Measurements from ENCODE around the gene UBE4A.

UBE4A gene

DNA sequence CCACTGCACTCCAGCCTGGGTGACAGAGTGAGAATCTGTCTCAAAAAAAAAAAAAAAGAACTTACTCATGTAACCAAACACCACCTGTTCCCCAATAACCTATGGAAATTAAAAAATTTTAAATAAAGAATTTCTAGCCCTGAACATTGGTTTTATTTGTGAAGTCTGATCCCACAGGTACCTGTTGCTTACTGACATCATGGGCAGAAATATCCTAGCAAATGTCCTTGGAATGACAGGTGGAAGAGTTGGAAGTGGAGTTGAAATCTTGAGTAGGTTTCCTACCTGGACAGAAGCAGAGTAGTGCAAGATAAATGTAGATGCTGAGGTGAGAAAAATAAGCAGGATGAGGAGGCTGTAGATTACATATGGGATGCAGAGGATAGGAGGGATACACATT, 34.1 kb upstream of the UBE4A start:
- no peak for DNase-seq (ENCODE audit: low spot score)
- Mint-ChIP-seq H3K9me3 (no peaks in the 10 kb centered on the region), H3K27me3 (ENCODE audit: low read depth) (peaks cover 2% of the 10 kb centered on the region), H3K4me1 (ENCODE audit: low read depth) (peaks cover 16% of the 10 kb centered on the region), H3K27ac (no peak overlapping the region), H3K36me3 (ENCODE audit: low read depth) (peaks cover 11% of the 10 kb centered on the region), H3K4me3 (no peak overlapping the region)

GRCh38 chr11:118328745-118329144, 30.7 kb upstream of the UBE4A start:
- no peak overlapping the region for H3K27ac Mint-ChIP-seq
- peaks cover 8% of the 10 kb centered on the region for H3K36me3 Mint-ChIP-seq (ENCODE audit: low read depth)
- H3K27me3 Mint-ChIP-seq (ENCODE audit: low read depth) = peaks cover 2% of the 10 kb centered on the region
- no peak for DNase-seq (ENCODE audit: low spot score)
- no peaks in the 10 kb centered on the region for H3K4me1 Mint-ChIP-seq (ENCODE audit: low read depth)
- no peak overlapping the region for H3K4me3 Mint-ChIP-seq
- H3K9me3 Mint-ChIP-seq = no peaks in the 10 kb centered on the region

GRCh38 chr11:118334745-118335144, 24.7 kb upstream of the UBE4A start:
- peak overlapping the region; percentile 77 for H3K27ac Mint-ChIP-seq
- H3K27me3 Mint-ChIP-seq (ENCODE audit: low read depth) = no peaks in the 10 kb centered on the region
- H3K4me3 Mint-ChIP-seq = peak overlapping the region; percentile 18
- H3K9me3 Mint-ChIP-seq = no peaks in the 10 kb centered on the region
- no peak for DNase-seq (ENCODE audit: low spot score)
- H3K4me1 Mint-ChIP-seq (ENCODE audit: low read depth) = peaks cover 31% of the 10 kb centered on the region
- peaks cover 30% of the 10 kb centered on the region for H3K36me3 Mint-ChIP-seq (ENCODE audit: low read depth)

GRCh38 chr11:118338637-118339061, 20.8 kb upstream of the UBE4A start:
- Mint-ChIP-seq H3K9me3 (no peaks in the 10 kb centered on the region), H3K4me1 (ENCODE audit: low read depth) (peaks cover 57% of the 10 kb centered on the region), H3K27me3 (ENCODE audit: low read depth) (no peaks in the 10 kb centered on the region), H3K36me3 (ENCODE audit: low read depth) (peaks cover 54% of the 10 kb centered on the region), H3K27ac (peak overlapping the region; percentile 100), H3K4me3 (peak overlapping the region; percentile 93)
- peak; percentile 86 for DNase-seq (ENCODE audit: low spot score)

GRCh38 chr11:118339281-118339961, 20.0 kb upstream of the UBE4A start:
- Mint-ChIP-seq H3K4me1 (ENCODE audit: low read depth) (peaks cover 59% of the 10 kb centered on the region), H3K27me3 (ENCODE audit: low read depth) (no peaks in the 10 kb centered on the region), H3K36me3 (ENCODE audit: low read depth) (peaks cover 54% of the 10 kb centered on the region), H3K9me3 (no peaks in the 10 kb centered on the region), H3K27ac (peak overlapping the region; percentile 100), H3K4me3 (peak overlapping the region; percentile 93)
- no peak for DNase-seq (ENCODE audit: low spot score)

DNA sequence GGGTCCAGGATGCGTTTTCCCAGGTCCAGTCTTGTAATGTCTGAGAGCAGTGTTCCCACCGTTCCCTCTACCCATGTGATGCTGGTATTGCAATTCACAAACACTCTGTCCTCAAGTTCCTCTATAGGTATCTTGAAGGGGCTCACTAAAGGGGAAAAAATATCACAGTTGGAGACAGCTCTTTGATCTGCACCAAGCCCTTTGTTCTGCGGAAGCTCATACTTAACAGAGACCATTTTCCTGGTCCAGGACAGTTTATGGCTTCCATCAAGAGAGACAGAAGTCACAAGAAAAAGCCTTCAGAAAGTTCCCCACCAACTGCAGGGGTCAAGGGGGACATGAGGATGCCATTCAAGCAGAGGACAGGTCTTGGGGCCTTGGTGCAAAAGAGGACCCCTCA, 19.0 kb upstream of the UBE4A start:
- Mint-ChIP-seq H3K27me3 (ENCODE audit: low read depth) (no peaks in the 10 kb centered on the region), H3K4me3 (peak overlapping the region; percentile 93), H3K4me1 (ENCODE audit: low read depth) (peaks cover 56% of the 10 kb centered on the region), H3K9me3 (no peaks in the 10 kb centered on the region), H3K27ac (peak overlapping the region; percentile 100), H3K36me3 (ENCODE audit: low read depth) (peaks cover 56% of the 10 kb centered on the region)
- DNase-seq (ENCODE audit: low spot score) = no peak

GRCh38 chr11:118341261-118341660, 18.1 kb upstream of the UBE4A start:
- H3K27ac Mint-ChIP-seq = peak overlapping the region; percentile 92
- H3K9me3 Mint-ChIP-seq = no peaks in the 10 kb centered on the region
- H3K36me3 Mint-ChIP-seq (ENCODE audit: low read depth) = peaks cover 62% of the 10 kb centered on the region
- no peaks in the 10 kb centered on the region for H3K27me3 Mint-ChIP-seq (ENCODE audit: low read depth)
- no peak for DNase-seq (ENCODE audit: low spot score)
- peak overlapping the region; percentile 93 for H3K4me3 Mint-ChIP-seq
- H3K4me1 Mint-ChIP-seq (ENCODE audit: low read depth) = peaks cover 60% of the 10 kb centered on the region

DNA sequence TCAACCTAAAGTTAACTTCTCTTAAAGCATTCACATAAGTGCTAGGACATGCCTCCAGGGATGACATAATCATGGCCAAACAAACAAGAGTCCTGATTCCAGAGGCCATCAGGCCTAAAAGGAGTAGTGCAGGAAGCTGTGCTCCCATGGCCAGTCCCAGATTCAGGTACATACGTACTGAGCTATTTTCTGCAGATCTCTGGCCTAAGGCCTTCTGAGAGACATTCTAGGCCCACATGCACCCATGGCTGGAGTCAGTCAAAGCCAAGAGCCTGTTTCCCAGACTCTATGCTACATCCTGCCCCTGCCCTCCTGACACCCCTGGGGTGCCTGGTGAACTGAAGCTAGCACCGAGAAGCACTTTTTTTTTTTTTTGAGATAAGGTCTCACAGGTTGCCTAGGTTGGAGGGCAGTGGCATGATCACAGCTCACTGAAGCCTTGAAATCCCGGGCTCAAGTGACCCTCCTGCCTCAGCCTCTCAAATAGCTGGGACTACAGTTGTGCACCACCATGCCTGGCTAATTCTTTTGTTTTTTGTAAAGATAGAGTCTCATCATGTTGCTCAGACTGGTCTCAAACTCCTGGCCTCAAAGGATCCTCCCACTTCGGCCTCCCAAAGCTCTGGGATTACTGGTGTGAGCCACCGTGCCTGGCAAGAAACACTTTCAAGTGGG, 17.4 kb upstream of the UBE4A start:
- Mint-ChIP-seq H3K9me3 (no peaks in the 10 kb centered on the region), H3K27me3 (ENCODE audit: low read depth) (no peaks in the 10 kb centered on the region), H3K36me3 (ENCODE audit: low read depth) (peaks cover 62% of the 10 kb centered on the region), H3K4me1 (ENCODE audit: low read depth) (peaks cover 59% of the 10 kb centered on the region), H3K4me3 (peak overlapping the region; percentile 93), H3K27ac (peak overlapping the region; percentile 92)
- no peak for DNase-seq (ENCODE audit: low spot score)

DNA sequence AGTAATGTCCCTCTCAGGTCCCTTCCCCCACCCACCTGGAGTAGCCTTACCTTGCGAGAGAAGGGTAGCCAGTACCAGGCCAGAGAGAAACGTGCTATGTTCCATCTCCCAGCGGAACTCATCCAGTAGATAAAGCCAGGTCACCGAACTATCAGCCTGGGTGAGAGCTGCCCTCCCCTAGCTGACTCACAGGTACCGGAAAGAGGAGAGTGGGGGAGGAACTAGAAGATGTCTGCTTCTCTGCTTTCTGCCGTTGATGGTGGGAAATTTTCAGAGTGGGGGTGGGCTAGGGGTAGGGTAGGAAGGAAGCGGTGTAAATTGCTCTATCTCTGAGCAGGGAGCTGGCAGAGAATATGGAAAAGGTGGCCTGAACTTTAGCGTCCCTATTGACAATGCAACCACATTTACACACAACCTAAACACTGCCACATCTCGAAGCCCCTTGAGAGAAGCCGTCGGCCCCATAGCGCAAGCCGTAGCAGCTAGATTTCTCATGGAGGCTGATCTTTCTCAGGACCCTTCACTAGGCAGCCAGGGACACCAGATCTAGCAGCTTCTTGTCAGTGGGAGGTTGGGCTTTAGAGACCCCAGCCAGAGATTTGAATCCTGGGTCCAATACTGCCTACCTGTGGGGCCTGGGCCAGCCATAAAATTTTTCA, 16.8 kb upstream of the UBE4A start, which contains the start of gene CD3D:
Gene CD3D (minus strand): TSS at position 203 of the 659 bp plus-strand sequence. CDS start 98 bp downstream, at position 105.
- Mint-ChIP-seq H3K27me3 (ENCODE audit: low read depth) (no peaks in the 10 kb centered on the region), H3K27ac (peak within 1 kb of the TSS; percentile 92), H3K4me1 (ENCODE audit: low read depth) (peaks cover 64% of the 10 kb centered on the region), H3K36me3 (ENCODE audit: low read depth) (peaks cover 68% of the 10 kb centered on the region), H3K9me3 (no peaks in the 10 kb centered on the region), H3K4me3 (peak within 1 kb of the TSS; percentile 93)
- peak; percentile 76 for DNase-seq (ENCODE audit: low spot score)

DNA sequence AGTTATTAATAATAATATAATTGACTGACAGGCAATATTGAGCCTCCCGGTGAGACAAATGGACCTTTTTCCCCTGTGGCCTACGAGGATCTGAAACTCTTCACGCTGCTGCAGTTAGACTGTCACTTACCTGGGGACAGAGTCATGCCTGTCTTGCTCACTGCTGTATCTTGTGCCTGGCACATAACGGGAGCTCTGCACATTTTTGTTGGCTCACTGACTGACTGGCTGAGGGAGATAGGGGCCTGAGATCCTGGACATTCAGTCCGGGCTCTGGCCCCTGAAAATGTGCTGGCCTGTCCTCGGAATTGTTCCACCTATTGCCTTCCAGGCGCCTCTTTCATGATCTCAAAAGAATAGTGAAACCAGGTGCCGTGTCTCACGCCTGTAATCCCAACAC, 16.2 kb upstream of the UBE4A start:
- Mint-ChIP-seq H3K4me1 (ENCODE audit: low read depth) (peaks cover 65% of the 10 kb centered on the region), H3K9me3 (no peaks in the 10 kb centered on the region), H3K4me3 (peak overlapping the region; percentile 93), H3K27ac (peak overlapping the region; percentile 92), H3K27me3 (ENCODE audit: low read depth) (no peaks in the 10 kb centered on the region), H3K36me3 (ENCODE audit: low read depth) (peaks cover 69% of the 10 kb centered on the region)
- no peak for DNase-seq (ENCODE audit: low spot score)

DNA sequence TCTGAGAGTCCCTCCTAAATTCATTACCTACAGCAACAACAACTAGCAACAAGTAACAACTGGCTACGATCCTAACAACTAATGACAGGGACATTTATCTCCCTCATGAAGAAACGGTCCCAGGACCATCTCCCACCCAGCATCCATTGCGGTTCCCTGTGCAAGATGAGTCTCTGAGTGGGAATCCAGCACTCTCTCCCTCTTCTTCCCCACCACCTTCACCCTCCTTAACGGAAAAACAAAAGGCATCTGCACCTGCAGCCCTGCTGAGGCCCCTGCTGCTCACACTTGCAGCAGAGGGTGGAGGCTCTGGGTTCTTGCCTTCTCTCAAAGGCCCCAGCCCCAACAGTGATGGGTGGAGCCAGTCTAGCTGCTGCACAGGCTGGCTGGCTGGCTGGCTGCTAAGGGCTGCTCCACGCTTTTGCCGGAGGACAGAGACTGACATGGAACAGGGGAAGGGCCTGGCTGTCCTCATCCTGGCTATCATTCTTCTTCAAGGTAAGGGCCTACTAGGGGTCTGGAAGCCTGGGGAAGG, 15.4 kb upstream of the UBE4A start, which contains the start of gene CD3G:
Gene CD3G (plus strand): TSS at position 364 of the 535 bp plus-strand sequence. CDS start 80 bp downstream, at position 444.
- Mint-ChIP-seq H3K4me1 (ENCODE audit: low read depth) (peaks cover 64% of the 10 kb centered on the region), H3K36me3 (ENCODE audit: low read depth) (peaks cover 68% of the 10 kb centered on the region)

GRCh38 chr11:118349475-118349874, 9.9 kb upstream of the UBE4A start:
- Mint-ChIP-seq H3K4me1 (ENCODE audit: low read depth) (peaks cover 40% of the 10 kb centered on the region), H3K4me3 (no peak overlapping the region), H3K36me3 (ENCODE audit: low read depth) (peaks cover 78% of the 10 kb centered on the region), H3K9me3 (no peaks in the 10 kb centered on the region), H3K27me3 (ENCODE audit: low read depth) (no peaks in the 10 kb centered on the region), H3K27ac (no peak overlapping the region)
- DNase-seq (ENCODE audit: low spot score) = no peak

More for the DNA sequence above, 15.4 kb upstream of the UBE4A start, which contains the start of gene CD3G:
- H3K9me3 Mint-ChIP-seq = no peaks in the 10 kb centered on the region
- H3K27me3 Mint-ChIP-seq (ENCODE audit: low read depth) = no peaks in the 10 kb centered on the region
- peak within 1 kb of the TSS; percentile 92 for H3K27ac Mint-ChIP-seq
- peak within 1 kb of the TSS; percentile 93 for H3K4me3 Mint-ChIP-seq
- DNase-seq (ENCODE audit: low spot score) = peak; percentile 61

DNA sequence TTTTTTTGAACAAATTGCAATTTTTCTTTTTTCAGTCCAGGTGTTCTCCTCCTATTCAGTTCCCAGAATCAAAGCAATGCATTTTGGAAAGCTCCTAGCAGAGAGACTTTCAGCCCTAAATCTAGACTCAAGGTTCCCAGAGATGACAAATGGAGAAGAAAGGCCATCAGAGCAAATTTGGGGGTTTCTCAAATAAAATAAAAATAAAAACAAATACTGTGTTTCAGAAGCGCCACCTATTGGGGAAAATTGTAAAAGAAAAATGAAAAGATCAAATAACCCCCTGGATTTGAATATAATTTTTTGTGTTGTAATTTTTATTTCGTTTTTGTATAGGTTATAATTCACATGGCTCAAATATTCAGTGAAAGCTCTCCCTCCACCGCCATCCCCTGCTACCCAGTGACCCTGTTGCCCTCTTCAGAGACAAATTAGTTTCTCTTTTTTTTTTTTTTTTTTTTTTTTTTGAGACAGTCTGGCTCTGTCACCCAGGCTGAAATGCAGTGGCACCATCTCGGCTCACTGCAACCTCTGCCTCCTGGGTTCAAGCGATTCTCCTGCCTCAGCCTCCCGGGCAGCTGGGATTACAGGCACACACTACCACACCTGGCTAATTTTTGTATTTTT, 6.2 kb upstream of the UBE4A start:
- no peak for DNase-seq (ENCODE audit: low spot score)
- Mint-ChIP-seq H3K27ac (peak overlapping the region; percentile 59), H3K36me3 (ENCODE audit: low read depth) (peaks cover 56% of the 10 kb centered on the region), H3K9me3 (no peaks in the 10 kb centered on the region), H3K27me3 (ENCODE audit: low read depth) (no peaks in the 10 kb centered on the region), H3K4me1 (ENCODE audit: low read depth) (peaks cover 18% of the 10 kb centered on the region), H3K4me3 (no peak overlapping the region)
